Endodermal cell (in vitro differentiated cells): ENCODE results near the gene SPACDR. TPM values are rescaled to one million over a fixed set of nuclear protein-coding genes. Genes with fewer than 3 reads are reported as not detected.
A peak's percentile ranks its signal among the peaks of the same experiment; 100 is the strongest.

ENCODE experiments used
- DNase-seq: peaks from one replicate; pipeline ENCODE4 v3.0.0-alpha.2; 2017
- H3K27ac ChIP-seq: 2 replicates; pipeline ENCODE4 v1.5.1; 2013; ENCODE audit warnings: mild to moderate bottlenecking, low read depth, low read length, moderate library complexity
- H3K27me3 ChIP-seq: 2 replicates; pipeline ENCODE4 v1.6.1; 2013; ENCODE audit warnings: mild to moderate bottlenecking, low read length, moderate library complexity; ENCODE audit not compliant: insufficient read depth, control insufficient read depth, poor library complexity, severe bottlenecking
- H3K36me3 ChIP-seq: 2 replicates; pipeline ENCODE4 v1.7.0; 2013; ENCODE audit warnings: mild to moderate bottlenecking, low read length, moderate library complexity; ENCODE audit not compliant: control insufficient read depth, insufficient read depth
- H3K4me1 ChIP-seq: one replicate; pipeline ENCODE4 v1.7.0; 2013; ENCODE audit warnings: low read length; ENCODE audit not compliant: control insufficient read depth, insufficient read depth
- H3K4me3 ChIP-seq: 2 replicates; pipeline ENCODE4 v1.5.1; 2013; ENCODE audit warnings: mild to moderate bottlenecking, low read length, moderate library complexity
- H3K9ac ChIP-seq: 2 replicates; pipeline ENCODE4 v1.6.1; 2013; ENCODE audit warnings: mild to moderate bottlenecking, low read length, moderate library complexity; ENCODE audit not compliant: poor library complexity, severe bottlenecking; ENCODE audit errors: extremely low read depth
- H3K9me3 ChIP-seq: 2 replicates; pipeline ENCODE4 v1.6.1; 2013; ENCODE audit warnings: mild to moderate bottlenecking, low read length, moderate library complexity; ENCODE audit not compliant: control insufficient read depth
- H3K27ac Mint-ChIP-seq: 2 replicates; pipeline ENCODE4 v1.8.0; 2020; ENCODE audit warnings: mixed read lengths
- H3K27me3 Mint-ChIP-seq: 2 replicates; pipeline ENCODE4 v1.8.0; 2021; ENCODE audit warnings: mild to moderate bottlenecking, mixed read lengths; ENCODE audit not compliant: insufficient read depth
- H3K36me3 Mint-ChIP-seq: 2 replicates; pipeline ENCODE4 v1.8.0; 2020; ENCODE audit warnings: low read depth, mixed read lengths
- H3K4me1 Mint-ChIP-seq: 2 replicates; pipeline ENCODE4 v1.8.0; 2020; ENCODE audit warnings: mixed read lengths
- H3K4me3 Mint-ChIP-seq: 2 replicates; pipeline ENCODE4 v1.8.0; 2020; ENCODE audit warnings: mild to moderate bottlenecking, moderate library complexity, mixed read lengths
- H3K9me3 Mint-ChIP-seq: 2 replicates; pipeline ENCODE4 v1.8.0; 2020; ENCODE audit warnings: mild to moderate bottlenecking, mixed read lengths
- CTCF ChIP-seq: fragments of 200-600 bp; sonication (generic); conservative IDR thresholded peaks from 2 replicates; pipeline ENCODE4 v1.5.0; 2021; ENCODE audit warnings: antibody characterized with exemption, mild to moderate bottlenecking
- WGBS, 2 experiments: methylation state at CpG; one replicate each; pipeline versions ENCODE4 v1.1.5 to v1.1.7; 2013; ENCODE audit warnings: missing lambda C conversion rate in 2 of 2, mixed read lengths in 1 of 2; ENCODE audit not compliant: insufficient coverage in 1 of 2, insufficient read length in 1 of 2; 5-methylcytosine and 5-hydroxymethylcytosine counted together
- total RNA-seq, 2 donors: library from RNA; stranded (reverse); fragmentation: NEBNext Ultra II Directional in 1 of 2; extraction: Animal tissue kit (Norgen Biotek cat#: 25700) in 1 of 2; gene quantifications; 2 replicates in 1 of 2; 3 replicates in 1 of 2; pipeline ENCODE4 v1.2.1, GENCODE V29; 2021

The SPACDR gene
- total RNA-seq, 2 donors from 2014 or later: 1.3 to 1.5 TPM

- H3K27me3 ChIP-seq: no peaks in the 10 kb centered on the region
- H3K9ac ChIP-seq: no peak overlapping the region
- no peaks in the 10 kb centered on the region for H3K9me3 ChIP-seq
- Mint-ChIP-seq H3K27ac (no peak overlapping the region), H3K4me3 (no peak overlapping the region), H3K4me1 (peaks cover 11% of the 10 kb centered on the region), H3K36me3 (peaks cover 19% of the 10 kb centered on the region), H3K27me3 (no peaks in the 10 kb centered on the region), H3K9me3 (no peaks in the 10 kb centered on the region)
- H3K27ac ChIP-seq: no peak overlapping the region
- 82 to 84% methylated on average over 9 to 14 of the region's 14 CpGs for WGBS, 2 experiments
- DNase-seq: no peak
- no peaks in the 10 kb centered on the region for H3K4me1 ChIP-seq
- H3K36me3 ChIP-seq: peaks cover 18% of the 10 kb centered on the region
- no peak for TF ChIP-seq CTCF
- no peak overlapping the region for H3K4me3 ChIP-seq
Observed at GRCh38 chr7:100472854-100473499, 8.9 kb upstream of the SPACDR start.

- no peak overlapping the region for H3K9ac ChIP-seq
Observed at GRCh38 chr7:100472121-100472851, 8.2 kb upstream of the SPACDR start.

GRCh38 chr7:100471021-100471420 lies 7.0 kb upstream of the SPACDR start:
- no peaks in the 10 kb centered on the region for H3K9me3 ChIP-seq
- H3K27me3 ChIP-seq: no peaks in the 10 kb centered on the region
- no peaks in the 10 kb centered on the region for H3K4me1 ChIP-seq
- no peaks in the 10 kb centered on the region for H3K9me3 Mint-ChIP-seq
- no peaks in the 10 kb centered on the region for H3K27me3 Mint-ChIP-seq
- WGBS, 2 experiments: 88% methylated on average over 1 to 4 of the region's 4 CpGs
- H3K27ac ChIP-seq: no peak overlapping the region
- no peak overlapping the region for H3K4me3 Mint-ChIP-seq
- H3K4me3 ChIP-seq: no peak overlapping the region
- peaks cover 23% of the 10 kb centered on the region for H3K36me3 ChIP-seq
- no peak for TF ChIP-seq CTCF
- peaks cover 19% of the 10 kb centered on the region for H3K36me3 Mint-ChIP-seq
- no peak overlapping the region for H3K9ac ChIP-seq
- H3K27ac Mint-ChIP-seq: peak overlapping the region; percentile 48
- no peak for DNase-seq
- H3K4me1 Mint-ChIP-seq: peaks cover 7% of the 10 kb centered on the region

More at GRCh38 chr7:100472121-100472851, 8.2 kb upstream of the SPACDR start:
- no peak for TF ChIP-seq CTCF
- H3K4me1 Mint-ChIP-seq: peaks cover 11% of the 10 kb centered on the region
- no peak for DNase-seq
- H3K36me3 ChIP-seq: peaks cover 23% of the 10 kb centered on the region
- H3K4me3 Mint-ChIP-seq: no peak overlapping the region
- peak overlapping the region; percentile 59 for H3K27ac Mint-ChIP-seq
- peaks cover 19% of the 10 kb centered on the region for H3K36me3 Mint-ChIP-seq
- 78 to 80% methylated on average over 4 to 16 of the region's 16 CpGs for WGBS, 2 experiments
- H3K4me3 ChIP-seq: no peak overlapping the region
- no peaks in the 10 kb centered on the region for H3K9me3 ChIP-seq
- H3K27ac ChIP-seq: no peak overlapping the region
- H3K27me3 Mint-ChIP-seq: no peaks in the 10 kb centered on the region
- H3K9me3 Mint-ChIP-seq: no peaks in the 10 kb centered on the region
- no peaks in the 10 kb centered on the region for H3K4me1 ChIP-seq
- H3K27me3 ChIP-seq: no peaks in the 10 kb centered on the region
